Adrenal gland (tissue), 5 donors: ENCODE results near the gene COL20A1.

ENCODE experiments used
- CTCF ChIP-seq, 6 experiments: fragments of 450-650 bp in 4 of 6; fragments of 200-600 bp in 2 of 6; sonication (generic) in 1 of 6; IDR thresholded peaks; 1 replicate in 5 of 6; 2 replicates in 1 of 6; pipeline versions ENCODE4 v1.5.1 to v1.8.0; 2016 to 2021; ENCODE audit warnings: antibody characterized with exemption in 6 of 6, mild to moderate bottlenecking in 2 of 6, moderate library complexity in 1 of 6
- POLR2A ChIP-seq, 2 donors: fragments of 450-650 bp; IDR thresholded peaks; one replicate each; pipeline ENCODE4 v1.6.1; 2017; ENCODE audit warnings: antibody characterized with exemption in 2 of 2, mild to moderate bottlenecking in 2 of 2, moderate library complexity in 1 of 2
- donor health status: DM: no; HTN: no; CAD: no.

GRCh38 chr20:63282946-63283345, 10.0 kb upstream of the COL20A1 start:
- TF ChIP-seq CTCF (IDR thresholded peaks at IDR 0.05) (no peak), POLR2A (IDR thresholded peaks at IDR 0.05) (no peak)
